ENCODE measurements around the gene KCNIP4.

DNA sequence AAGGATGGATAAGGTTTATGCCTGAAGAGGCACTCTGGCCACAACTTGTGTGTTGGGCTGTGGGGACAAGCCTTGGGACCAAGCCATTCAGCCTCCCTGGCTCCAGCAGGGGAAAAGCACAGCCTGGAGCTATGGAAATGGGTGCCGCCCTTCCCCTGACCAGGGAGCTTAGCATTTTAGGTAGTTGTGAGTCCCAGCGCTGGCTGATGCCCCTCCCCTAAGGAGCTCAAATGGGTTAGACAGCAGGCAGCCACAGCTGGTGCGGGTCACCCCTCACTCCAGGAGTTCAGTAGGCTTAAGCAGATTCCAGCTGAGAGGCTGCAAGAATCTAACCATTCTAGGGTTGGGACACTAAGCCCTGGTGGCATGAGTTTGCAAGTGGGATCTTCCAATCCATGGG lies 172.9 kb downstream of the KCNIP4 start:
- TF ChIP-seq, protein P1, sequence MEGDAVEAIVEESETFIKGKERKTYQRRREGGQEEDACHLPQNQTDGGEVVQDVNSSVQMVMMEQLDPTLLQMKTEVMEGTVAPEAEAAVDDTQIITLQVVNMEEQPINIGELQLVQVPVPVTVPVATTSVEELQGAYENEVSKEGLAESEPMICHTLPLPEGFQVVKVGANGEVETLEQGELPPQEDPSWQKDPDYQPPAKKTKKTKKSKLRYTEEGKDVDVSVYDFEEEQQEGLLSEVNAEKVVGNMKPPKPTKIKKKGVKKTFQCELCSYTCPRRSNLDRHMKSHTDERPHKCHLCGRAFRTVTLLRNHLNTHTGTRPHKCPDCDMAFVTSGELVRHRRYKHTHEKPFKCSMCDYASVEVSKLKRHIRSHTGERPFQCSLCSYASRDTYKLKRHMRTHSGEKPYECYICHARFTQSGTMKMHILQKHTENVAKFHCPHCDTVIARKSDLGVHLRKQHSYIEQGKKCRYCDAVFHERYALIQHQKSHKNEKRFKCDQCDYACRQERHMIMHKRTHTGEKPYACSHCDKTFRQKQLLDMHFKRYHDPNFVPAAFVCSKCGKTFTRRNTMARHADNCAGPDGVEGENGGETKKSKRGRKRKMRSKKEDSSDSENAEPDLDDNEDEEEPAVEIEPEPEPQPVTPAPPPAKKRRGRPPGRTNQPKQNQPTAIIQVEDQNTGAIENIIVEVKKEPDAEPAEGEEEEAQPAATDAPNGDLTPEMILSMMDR (IDR thresholded peaks at IDR 0.05) = no peak
- TF ChIP-seq EZH2 (IDR thresholded peaks at IDR 0.05; ENCODE audit: borderline replicate concordance, insufficient read depth, low read depth, low read length, poor library complexity, severe bottlenecking) = no peak
